Measurements from ENCODE around the gene CPT2.
"Not testable (repeated sequence)": the region's sequence is repeated elsewhere in the genome, so short reads cannot be mapped to it uniquely, and the experiment has no call there.

The CPT2 gene

GRCh38 chr1:53182111-53182593, 14.5 kb upstream of the CPT2 start:
- no peak for DNase-seq (ENCODE audit: low read depth, low spot score)

GRCh38 chr1:53182716-53183094, 13.9 kb upstream of the CPT2 start:
- no peak for DNase-seq (ENCODE audit: low read depth, low spot score)

DNA sequence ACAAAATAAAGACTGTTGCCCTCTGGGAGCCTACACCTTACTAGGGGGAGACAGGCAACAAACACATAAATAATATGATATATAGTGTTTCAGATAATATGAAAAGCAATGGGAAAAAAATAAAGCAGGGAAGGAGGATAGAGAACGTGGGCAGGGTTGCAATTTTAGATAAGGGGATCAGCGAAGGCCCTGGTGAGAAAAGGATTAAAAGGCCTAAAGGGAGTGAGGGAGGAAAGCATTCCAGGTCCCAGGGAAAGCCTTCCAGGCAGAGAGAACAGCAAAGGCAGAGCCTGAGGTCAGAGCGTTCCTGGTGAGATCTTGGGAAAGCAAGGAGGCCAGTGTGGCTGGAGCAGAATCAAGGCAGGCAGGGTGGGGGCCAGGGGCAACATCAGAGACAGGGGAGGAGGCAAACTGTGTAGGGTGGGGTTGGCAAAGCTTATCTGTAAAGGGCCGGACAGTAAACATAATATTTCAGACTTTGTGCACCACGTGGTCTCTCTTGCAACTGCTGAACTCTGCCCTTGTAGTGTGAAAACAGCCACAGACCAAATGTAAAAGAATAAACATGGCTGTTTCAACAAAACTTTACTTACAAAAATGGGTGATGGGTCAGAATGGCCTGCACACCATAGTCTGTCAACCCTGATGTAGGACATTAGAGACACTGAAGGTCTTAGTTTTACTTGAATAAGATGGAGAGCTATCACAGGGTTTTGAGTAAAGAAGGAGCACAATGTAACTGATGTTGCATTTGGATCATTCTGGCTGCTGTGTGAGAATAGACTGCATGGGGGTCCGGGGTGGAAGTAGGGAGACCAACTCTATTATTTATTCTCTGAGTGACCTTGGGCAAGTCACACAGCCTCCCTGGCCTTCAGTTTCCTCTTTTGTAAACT, 13.3 kb upstream of the CPT2 start:
- DNase-seq (ENCODE audit: low read depth, low spot score) = no peak

DNA sequence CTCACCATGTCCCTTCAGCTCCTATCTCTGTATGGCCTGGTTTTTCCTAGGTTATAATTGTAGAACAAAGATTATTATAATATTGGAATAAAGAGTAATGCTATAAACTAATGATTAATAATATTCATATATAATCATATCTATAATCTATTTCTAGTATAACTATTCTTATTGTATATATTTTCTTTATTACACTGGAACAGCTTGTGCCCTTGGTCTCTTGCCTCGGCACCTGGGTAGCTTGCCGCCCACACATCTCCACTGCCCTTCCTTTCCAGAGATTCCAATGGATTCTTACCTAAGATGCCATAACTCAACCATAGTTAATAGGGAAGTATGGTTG, 10.7 kb upstream of the CPT2 start:
- not testable (repeated sequence) for DNase-seq (ENCODE audit: low read depth, low spot score)

DNA sequence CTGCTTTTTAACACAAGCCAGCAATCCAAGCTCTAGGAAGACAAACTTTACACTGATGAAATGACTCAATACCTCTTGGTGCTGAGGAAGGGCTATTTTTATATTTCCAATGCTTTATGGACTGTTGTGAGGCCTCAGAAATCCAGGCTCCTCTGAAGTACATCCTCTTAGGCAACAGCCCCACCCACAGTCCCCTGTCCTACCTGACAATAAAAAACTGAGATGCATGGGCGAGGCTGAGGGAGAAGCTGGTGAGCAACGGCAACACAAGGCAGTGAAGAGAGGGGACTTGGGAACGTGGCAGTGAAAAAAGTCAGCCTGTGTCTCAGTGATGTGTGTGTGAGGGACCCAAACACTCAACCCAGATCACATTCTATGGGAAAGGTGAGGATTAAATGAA, 10.1 kb upstream of the CPT2 start:
- no peak for DNase-seq (ENCODE audit: low read depth, low spot score)

DNA sequence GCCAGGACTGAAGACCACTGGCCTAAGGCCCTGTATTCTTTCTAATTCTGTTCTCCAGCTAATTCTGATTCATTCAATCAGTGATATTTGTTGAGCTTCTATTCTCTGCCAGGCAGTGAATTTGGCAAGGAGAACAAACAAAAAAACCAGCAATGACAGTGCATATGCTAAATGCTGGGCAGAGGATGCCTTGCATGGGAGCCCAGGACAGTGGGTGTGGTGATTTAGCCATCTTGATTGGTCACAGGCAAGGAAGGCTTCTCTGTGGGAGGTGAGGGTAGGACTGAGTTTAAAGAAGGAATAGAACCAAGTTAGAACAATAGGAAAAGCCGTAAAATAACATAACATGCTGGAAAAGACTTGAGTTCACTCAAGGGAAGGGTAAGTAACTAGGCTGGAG, 9.2 kb upstream of the CPT2 start:
- DNase-seq (ENCODE audit: low read depth, low spot score) = no peak

DNA sequence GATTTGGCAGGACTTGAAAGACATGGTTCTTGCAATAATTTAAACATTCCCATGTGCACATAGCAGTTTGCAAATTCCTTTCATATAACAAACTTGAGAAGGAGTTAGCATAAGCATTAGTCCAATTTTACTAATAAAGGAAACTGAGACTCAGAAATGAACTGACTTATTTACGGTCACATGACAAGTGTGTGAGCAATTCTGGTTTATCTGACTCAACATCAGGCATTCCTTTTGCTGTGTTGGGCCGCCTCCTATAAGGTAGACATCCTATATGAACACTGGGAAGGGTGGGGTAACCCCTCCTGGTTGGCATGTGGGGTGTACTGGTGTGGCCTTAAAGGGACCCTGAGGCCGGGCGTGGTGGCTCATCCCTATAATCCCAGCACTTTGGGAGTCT, 8.5 kb upstream of the CPT2 start:
- DNase-seq (ENCODE audit: low read depth, low spot score) = no peak

- no peak for DNase-seq (ENCODE audit: low read depth, low spot score)
These were observed 7.6 kb upstream of the CPT2 start for GRCh38 chr1:53189061-53189460.

DNA sequence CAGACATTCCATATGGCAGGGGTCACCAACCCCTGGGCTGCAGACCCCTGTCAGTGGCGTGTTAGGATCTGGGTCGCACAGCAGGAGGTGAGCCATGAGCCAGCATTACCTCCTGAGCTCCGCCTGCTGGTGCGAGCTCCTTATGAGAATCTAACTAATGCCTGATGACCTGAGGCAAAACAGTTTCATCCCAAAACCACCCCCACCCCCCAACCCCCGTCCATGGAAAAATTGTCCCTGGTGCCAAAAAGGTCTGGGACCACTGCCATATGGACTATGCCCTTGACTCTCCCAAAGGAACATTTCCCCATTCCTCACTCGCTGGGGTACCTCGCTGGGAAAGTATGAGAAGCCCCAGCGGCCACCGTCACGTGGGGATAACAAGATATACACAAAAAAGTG, 6.4 kb upstream of the CPT2 start:
- DNase-seq (ENCODE audit: low read depth, low spot score) = no peak

- no peak for DNase-seq (ENCODE audit: low read depth, low spot score)
These were observed 1.2 kb upstream of the CPT2 start for GRCh38 chr1:53195246-53196016.

DNA sequence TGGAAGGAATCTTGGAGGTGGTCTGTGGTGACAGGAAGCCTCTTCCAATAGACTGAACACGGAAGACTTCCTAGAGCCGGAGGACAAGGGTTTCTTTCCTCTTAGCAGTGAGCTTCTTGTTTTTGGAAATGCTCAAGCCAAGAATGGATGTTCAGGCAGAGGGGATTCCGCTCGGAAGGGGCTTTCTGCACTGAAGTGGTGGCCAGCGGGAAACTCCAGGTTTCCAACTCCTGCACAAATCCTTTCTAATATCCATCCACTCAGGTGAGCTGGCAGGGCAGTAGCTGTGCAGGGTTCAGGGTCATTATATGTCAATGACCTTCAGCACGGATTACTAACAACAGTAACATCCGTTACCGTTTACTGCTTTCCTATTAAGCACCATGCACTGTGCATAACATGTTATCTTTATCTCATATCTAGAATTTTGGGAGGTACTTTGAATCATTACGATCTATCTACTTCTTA, 573 bp upstream of the CPT2 start:
- no peak for DNase-seq (ENCODE audit: low read depth, low spot score)

GRCh38 chr1:53197291-53198200, 922 bp downstream of the CPT2 start:
- DNase-seq (ENCODE audit: low read depth, low spot score) = no peak

GRCh38 chr1:53198241-53198651, 1.6 kb downstream of the CPT2 start:
- no peak for DNase-seq (ENCODE audit: low read depth, low spot score)

DNA sequence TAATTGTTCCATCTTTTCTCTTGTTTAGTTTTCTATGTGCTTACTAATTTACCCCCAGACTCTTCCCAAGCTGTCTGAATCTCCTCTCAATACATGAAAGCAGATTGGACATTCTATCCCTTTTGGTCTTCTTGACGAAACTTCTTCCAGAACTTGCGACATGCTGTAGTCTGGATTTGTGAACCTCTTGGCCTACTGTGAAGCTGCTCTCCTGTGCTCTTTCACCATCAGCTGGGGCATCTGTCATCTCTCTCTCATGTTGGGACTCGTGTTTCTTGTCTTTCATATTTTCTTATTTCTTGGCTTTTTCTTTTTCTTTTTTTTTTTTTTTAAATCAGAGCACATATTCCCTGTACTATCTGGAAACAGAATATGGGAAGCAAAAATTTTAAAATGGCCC, 6.8 kb downstream of the CPT2 start:
- no peak for DNase-seq (ENCODE audit: low read depth, low spot score)

DNA sequence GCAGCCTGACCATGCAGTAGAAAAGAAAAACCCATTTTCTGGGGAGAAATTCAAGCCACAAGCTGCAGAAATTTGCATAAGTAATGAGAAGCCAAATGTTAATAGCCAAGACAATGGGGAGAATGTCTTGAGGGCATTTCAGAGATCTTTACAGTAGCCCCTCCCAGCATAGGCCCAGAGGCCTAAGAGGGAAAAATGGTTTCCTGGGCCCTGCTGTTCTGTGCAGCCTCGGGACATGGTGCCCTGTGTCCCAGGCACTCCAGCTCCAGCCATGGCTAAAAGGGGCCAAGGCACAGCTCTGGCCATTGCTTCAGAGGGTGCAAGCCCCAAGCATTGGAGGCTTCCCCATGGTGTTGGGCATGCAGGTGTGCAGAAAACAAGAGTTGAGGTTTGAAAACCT, 8.9 kb downstream of the CPT2 start:
- DNase-seq (ENCODE audit: low read depth, low spot score) = not testable (repeated sequence)

DNA sequence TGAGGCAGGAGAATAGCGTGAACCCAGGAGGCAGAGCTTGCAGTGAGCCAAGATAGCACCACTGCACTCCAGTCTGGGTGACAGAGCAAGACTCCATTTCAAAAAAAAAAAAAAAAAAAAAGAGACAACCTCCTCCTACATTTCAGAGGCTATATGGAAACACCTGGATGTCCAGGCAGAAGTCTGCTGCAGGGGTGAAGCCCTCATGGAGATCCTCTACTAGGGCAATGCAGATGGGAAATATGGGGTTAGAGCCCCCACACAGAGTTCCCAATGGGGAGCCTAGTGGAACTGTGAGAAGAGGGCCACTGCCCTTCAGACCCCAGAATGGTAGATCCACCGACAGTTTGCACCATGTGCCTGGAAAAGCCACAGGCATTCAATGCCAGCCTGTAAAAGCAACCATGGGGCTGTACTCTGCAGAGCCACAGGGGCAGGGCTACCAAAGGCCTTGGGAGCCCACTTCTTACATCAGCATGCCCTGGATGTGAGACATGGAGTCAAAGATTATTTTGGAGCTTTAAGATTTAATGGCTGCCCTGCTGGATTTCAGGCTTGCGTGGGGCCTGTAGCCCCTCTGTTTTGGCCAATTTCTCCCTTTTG, 9.6 kb downstream of the CPT2 start:
- not testable (repeated sequence) for DNase-seq (ENCODE audit: low read depth, low spot score)

GRCh38 chr1:53206735-53207379, 10.2 kb downstream of the CPT2 start:
- no peak for DNase-seq (ENCODE audit: low read depth, low spot score)

DNA sequence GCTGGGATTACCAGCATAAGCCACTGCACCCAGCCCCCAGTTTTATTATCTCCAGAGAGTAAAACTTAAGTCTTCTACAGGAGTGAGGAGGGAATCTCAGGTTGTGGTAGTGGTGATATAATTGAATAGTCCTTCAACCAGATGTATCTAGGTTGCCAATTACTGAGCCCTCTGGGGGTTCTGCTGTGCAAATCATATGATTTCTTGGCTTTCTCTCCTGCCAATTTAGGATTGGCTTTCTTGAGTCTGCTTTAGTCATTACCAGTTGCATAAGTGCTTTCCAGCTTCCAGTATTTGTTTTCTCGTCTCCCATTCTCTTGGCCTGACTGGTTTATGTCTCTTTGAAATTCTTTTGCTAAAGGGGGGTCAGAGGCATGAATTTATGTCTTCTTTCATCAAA, 11.1 kb downstream of the CPT2 start:
- no peak for DNase-seq (ENCODE audit: low read depth, low spot score)

DNA sequence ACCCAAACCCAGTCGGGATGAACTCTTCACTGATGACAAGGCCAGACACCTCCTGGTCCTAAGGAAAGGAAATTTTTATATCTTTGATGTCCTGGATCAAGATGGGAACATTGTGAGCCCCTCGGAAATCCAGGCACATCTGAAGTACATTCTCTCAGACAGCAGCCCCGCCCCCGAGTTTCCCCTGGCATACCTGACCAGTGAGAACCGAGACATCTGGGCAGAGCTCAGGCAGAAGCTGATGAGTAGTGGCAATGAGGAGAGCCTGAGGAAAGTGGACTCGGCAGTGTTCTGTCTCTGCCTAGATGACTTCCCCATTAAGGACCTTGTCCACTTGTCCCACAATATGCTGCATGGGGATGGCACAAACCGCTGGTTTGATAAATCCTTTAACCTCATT, 13.7 kb downstream of the CPT2 start:
- no peak for DNase-seq (ENCODE audit: low read depth, low spot score)

DNA sequence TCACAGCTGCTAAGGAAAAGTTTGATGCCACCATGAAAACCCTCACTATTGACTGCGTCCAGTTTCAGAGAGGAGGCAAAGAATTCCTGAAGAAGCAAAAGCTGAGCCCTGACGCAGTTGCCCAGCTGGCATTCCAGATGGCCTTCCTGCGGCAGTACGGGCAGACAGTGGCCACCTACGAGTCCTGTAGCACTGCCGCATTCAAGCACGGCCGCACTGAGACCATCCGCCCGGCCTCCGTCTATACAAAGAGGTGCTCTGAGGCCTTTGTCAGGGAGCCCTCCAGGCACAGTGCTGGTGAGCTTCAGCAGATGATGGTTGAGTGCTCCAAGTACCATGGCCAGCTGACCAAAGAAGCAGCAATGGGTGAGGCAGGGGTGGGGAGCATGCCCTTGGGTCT, 14.3 kb downstream of the CPT2 start:
- DNase-seq (ENCODE audit: low read depth, low spot score) = no peak

All from brain pericyte (primary cell).